Measurements from ENCODE around the gene ASTE1.
"Not testable (repeated sequence)": the region's sequence is repeated elsewhere in the genome, so short reads cannot be mapped to it uniquely, and the experiment has no call there.

Gene ASTE1, protein sequence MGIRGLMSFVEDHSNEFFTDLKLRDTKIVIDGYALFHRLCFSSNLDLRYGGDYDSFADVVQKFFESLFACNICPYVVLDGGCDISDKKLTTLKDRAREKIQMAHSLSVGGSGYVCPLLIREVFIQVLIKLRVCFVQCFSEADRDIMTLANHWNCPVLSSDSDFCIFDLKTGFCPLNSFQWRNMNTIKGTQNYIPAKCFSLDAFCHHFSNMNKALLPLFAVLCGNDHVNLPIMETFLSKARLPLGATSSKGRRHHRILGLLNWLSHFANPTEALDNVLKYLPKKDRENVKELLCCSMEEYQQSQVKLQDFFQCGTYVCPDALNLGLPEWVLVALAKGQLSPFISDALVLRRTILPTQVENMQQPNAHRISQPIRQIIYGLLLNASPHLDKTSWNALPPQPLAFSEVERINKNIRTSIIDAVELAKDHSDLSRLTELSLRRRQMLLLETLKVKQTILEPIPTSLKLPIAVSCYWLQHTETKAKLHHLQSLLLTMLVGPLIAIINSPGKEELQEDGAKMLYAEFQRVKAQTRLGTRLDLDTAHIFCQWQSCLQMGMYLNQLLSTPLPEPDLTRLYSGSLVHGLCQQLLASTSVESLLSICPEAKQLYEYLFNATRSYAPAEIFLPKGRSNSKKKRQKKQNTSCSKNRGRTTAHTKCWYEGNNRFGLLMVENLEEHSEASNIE

DNA sequence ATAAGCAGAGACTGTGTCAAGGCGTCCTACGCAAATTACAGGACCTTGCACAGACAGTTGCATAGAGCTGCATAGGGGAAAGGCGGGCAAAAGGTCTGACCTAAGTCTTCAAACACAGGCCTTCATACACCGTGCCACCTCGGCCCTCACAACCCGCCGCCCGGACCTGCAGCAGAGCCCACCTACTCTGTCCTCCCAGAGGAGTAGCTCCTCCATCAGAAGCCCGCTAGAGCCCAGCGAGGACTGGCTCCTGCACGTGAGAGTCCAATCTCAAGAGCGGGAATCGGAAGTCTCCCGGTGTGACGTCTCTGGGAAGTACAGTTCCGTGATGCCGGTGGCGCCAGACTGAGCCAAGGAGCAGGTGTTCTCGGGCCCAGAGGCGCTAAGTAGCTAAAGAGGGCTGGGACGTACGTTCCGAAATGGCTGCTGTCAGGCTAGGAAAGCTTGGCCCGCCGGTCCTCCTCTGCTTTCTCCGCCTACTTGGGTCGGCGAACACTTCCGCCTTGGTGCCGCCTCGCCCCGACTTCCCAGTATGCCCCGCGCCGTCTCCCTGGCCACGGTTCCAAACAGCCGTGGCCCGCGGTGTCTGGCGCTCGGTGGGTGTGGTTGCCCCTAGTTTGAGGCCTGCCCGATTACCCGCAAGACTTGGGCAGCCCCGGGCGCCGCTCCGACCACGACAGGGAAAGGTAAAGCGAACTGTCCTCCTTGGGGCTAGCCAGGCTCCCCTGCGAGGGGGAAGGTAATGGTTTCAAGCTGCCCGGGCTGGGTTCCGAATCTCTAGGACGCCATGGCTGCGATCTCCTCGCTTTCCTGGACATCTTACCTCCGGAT is at the start of gene ASTE1, which contains the start of gene NEK11:
ASTE1 (minus strand) TSS at position 505 of the 831 bp plus-strand sequence. CDS start 1,519 bp downstream, outside the sequence.
NEK11 (plus strand) TSS at position 557 of the 831 bp plus-strand sequence. CDS start 2,832 bp downstream, outside the sequence.
- peak; percentile 83 for DNase-seq (ENCODE audit: low spot score)

DNA sequence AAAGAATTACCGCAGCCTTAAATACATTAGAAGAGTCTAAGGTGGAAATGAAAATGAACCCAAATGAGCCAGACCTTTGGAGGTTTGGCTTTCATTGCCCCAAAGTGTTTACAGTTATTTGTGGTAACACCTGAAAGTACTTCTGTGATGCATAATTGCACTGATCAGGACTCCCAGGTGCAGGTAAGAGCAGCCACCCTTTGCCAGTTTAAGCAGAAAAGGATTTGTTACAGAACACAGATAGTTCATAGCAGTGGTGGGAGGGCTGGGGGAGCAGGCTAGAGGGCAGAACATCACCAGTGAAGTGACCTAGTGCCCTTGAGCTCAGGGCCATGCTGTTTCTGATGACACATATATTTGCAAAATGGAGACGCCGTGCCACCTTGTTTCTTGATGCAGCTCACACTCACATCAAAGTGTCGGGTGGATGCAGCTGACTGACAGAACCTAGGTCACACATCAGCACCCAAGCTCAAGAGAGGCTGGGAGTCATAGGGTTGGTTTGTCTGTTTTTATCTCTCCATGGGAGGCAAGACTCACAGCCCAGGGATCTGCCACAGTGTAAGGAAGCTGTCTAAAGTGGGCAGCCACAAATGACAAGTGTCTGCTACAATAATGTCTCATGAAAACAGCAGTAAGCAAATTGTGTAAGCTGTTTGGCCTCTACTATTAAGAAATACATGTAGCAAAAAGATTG is 49.2 kb upstream of the ASTE1 start:
- no peak for DNase-seq (ENCODE audit: low spot score)

DNA sequence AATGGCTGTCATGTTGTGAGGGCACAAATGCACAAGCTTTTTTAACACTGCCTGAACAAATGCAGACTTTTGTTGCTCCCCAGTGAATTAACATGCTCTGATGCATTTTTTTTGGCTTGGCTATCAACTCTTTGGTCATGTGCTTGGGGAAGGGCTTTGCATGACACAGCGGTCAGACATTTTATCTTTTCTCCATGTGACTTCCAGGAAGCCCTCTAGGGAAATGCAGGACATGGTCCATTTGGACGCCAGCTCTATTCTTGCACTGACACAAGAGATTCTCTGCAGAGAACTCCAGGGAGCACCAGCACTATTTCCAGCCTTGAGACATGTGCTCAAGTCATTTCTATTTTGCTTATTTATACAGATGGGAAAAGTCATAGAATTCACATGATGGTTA is 46.2 kb upstream of the ASTE1 start:
- DNase-seq (ENCODE audit: low spot score) = peak; percentile 36

DNA sequence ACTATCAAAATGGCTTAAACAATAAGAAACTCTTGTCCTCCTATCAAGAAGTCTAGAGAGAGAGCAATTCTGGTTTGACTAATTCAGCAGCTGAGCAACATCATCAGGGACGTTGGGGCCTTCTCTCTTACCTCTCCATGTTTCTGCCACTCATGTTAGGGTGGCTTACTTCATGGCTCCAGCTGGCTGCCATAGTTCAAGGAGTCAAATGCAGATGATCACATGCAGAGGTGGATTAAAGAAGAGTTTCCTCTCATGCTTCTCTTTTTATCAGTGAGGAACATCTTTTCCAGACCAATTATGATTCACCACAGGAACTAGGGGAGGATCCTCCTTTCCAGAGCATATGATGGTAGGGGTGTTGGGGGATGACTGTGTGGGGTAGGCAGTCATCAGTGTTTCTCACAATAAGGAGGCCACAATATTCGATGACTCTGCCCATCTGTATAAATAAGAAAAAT is 45.5 kb upstream of the ASTE1 start:
- DNase-seq (ENCODE audit: low spot score) = peak; percentile 8

DNA sequence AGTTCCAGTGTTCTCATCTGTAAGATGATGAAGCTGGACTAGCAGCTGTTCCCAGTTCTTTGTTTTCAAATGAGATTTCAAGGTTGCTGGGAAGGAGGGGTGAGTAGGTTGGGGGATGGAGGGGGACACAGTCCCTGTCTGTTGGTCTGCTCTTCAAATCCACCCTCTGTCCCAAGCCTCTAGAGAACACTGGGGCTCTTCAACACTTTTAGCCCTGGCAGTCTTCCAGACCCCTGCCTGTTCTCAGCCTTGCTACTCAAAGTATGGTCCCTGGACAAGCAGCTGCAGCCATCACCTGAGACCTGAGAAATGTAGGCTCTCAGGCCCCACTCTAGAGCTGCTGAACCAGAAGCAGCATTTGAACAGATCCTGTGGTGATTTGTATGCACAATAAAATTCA is 41.4 kb upstream of the ASTE1 start:
- no peak for DNase-seq (ENCODE audit: low spot score)

DNA sequence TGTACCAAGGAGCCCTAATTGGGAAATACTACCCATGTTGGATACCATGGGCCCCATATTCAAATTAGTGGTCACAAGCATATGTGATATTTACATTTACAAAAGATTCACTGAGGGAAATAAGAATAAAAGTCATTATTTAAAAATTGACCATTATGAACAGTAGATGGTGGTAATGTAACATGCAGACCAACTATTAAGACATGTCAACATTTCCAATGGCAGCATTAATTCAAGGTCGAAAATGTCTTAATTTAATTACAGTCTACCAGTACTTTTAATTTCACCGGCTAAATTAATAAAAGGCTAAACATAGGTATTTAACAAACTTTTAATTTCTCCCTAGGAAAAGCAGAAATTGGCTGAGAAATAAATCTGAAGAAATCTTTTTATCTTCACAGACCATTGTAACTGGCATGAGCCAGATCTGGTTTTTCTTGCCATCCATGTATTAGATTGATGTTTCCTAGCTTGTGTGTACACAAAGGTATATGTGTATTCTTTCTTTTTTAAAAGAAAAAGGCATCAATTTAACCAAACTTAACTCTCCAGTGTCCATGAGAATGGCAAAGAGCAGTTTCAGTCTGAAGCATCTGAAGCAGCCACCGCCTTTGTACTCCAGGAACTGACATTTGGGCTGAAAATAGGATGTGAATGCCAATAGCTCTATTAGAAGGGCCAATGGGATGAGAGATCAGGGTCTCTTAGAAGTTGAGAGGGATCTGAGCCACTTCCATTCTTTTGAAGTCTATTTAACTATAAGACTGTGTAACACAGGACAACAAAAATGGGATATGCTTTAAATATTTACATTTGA is 26.6 kb upstream of the ASTE1 start:
- no peak for DNase-seq (ENCODE audit: low spot score)

DNA sequence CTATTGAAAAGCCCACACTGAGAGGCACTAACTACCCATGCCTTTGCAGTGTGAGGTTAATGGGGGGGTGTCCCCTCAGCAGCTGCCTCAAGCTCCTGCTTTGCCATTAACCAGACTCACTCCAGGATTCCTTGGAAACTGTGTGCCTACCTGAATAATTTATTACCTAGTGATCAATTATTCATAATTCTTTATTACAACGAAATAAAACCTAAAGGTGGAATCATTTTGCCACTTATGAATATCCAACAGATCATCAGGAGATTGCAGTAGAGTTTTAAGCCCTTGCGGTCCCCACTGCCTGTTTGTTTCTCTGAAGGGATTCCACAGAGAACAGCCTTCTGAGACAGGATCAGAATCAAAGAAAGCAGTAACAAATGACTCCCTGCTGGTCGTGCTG is 23.4 kb upstream of the ASTE1 start:
- no peak for DNase-seq (ENCODE audit: low spot score)

DNA sequence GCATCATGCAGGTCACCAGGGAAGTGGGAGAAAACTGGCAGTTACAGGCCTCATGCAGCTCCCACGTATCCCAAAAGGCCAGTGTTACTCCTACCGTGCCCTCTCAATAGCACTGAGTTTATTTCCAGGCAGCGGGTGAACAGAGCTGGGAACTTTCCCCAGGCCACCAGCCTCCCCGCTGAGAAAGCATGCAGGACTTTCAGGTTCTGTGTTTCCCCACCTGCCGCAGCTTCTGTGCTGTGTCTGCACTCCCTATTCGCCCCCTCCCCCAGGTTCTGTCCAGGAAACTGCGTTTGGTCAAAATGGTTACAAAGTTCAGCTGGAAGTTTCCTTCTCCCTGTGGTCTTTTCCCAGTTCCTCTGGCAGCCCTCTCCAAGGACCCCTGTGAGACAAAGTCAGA is 21.4 kb upstream of the ASTE1 start:
- no peak for DNase-seq (ENCODE audit: low spot score)

DNA sequence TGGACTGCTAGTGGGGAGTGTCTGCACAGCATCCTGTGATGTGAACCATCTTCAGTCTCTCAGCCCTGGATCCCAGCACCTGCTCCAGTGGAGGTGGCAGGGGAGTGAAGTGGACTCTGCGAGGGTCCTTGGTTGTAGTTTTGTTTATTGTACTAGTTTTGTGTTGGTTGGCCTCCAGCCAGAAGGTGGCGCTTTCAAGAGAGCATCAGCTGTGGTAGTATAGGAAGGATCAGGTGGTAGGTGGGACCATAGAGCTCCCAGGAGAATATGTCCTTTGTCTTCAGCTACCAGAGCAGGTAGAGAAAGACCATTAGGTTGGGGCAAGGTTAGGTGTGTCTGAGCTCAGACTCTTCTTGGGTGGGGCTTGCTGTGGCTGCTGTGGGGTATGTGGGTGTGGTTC is 21.0 kb upstream of the ASTE1 start:
- DNase-seq (ENCODE audit: low spot score) = no peak

DNA sequence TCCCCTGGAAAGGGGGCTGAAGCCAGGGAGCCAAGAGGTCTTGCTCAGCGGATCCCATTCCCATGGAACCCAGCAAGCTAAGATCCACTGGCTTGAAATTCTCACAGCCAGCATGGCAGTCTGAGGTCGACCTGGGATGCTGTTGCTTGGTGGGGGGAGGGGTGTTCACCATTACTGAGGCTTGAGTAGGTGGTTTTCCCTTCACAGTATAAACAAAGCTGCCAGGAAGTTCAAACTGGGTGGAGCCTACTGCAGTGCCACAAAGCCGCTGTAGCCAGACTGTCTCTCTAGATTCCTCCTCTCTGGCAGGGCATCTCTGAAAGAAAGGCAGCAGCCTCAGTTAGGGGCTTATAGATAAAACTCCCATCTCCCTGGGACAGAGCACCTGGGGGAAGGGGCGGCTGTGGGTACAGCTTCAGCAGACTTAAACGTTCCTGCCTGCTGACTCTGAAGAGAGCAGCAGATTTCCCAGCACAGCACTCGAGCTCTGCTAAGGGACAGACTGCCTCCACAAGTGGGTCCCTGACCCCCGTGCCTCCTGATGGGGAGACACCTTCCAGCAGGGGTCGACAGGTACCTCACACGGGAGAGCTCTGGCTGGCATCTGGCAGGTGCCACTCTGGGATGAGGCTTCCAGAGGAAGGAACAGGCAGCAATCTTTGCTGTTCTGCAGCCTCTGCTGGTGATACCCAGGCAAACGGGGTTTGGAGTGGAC is 15.8 kb upstream of the ASTE1 start:
- DNase-seq (ENCODE audit: low spot score) = not testable (repeated sequence)

DNA sequence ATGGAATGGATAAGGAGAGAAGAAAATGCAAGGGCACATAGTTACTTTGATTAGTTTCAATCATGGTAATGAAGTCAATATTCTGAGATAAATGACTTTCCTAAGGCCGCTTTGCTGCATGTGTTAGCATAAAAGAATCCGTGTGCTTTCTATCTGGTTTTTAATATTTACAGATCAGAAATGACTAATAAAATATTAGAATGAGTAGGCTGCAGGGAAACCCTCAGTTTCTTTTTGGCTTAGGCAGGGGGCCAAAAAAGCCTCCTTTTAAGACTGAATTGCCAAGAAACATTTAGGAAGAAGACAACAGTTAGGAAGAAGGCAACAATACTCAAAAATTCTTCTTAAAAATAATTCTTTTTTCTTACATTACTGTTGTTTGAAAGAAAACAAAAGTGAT is 11.7 kb upstream of the ASTE1 start:
- DNase-seq (ENCODE audit: low spot score) = no peak

DNA sequence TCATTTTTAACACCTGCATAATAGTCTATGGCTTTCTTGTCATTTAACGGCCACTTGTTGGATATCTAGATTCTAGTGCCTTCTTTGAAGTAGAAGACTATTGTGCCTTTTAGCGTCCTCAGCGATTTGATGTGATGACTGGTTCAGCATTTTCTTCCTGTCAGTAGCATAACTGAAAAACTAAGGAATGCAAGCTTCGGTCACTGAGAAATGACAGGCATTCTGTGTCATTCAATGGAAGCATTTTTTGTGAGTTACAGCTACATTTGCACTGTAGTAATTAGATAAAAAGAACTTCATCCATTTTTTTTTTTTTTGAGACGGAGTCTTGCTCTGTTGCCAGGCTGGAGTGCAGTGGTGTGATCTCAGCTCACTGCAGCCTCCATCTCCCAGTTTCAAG is 10.4 kb upstream of the ASTE1 start:
- peak; percentile 40 for DNase-seq (ENCODE audit: low spot score)

DNA sequence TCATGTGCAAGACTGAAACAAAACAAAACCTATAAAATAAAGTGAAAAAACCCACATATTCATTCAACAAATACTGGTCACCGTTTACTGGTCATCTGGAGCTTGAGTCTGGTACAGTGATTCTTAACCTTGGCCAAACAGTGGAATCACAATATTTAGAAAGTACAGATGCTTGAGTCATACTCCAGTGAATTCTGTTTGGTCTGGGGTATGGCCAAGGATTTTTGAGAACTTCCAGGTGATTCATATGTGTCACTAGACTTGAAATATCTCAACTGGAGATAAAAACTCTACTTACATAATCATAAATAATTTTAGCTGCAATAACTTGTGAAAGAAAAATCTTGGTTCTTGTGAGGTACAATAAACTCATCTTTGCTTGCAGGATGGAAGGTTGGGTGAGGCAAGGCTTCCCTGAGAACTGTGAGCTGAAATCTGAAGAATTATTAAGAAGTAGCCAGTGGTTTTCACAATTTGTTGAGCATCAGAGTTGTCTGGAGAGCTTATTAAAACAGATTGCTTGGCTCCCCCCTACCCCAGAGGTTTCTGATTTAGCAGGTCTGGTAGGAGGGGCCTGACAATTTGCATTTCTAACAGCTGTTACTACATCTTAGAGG is 9.7 kb upstream of the ASTE1 start:
- DNase-seq (ENCODE audit: low spot score) = peak; percentile 61

DNA sequence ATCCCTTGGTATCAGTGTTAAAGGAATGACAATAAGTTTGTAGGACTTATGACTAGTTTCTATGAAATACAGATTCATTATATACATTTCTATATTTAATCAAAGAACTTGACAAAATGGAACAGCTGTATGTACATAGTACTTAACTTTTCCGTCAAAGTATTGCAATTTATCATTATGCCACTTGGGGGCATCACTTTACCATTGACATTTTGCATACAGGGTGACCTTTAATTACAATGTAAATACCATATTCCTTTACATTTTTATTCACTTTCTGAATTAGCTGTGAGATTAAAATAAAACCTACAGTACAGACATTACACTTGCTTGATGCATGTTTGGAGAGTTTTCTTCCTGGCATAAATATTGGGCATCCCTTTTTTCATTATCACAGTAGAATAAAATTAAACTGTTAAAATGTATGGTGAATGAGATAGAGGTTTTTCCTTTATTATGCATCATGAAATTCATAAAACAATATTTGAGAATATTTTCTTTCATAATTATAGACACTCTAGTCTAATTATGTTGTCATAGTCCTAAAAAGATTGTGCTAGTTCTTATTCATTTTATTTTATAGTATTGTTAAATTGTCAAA is 7.0 kb upstream of the ASTE1 start:
- DNase-seq (ENCODE audit: low spot score) = no peak

DNA sequence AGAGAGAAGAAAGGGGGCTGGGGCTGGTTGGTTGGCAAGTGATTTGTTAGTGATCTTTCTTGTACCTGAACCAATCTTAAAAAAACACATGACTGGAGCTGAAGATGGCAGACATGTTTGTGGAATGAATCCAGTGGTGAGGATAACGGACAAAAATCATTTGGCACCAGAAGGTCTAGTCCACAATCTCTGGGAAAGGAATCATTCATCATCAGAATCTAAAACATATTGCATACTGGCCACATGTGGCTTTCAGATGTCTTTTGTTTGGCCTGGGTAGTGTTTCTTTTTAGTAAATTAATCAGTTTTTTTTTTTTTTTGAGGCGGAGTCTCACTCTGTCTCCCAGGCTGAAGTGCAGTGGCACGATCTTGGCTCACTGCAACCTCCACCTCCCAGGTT is 5.0 kb upstream of the ASTE1 start:
- no peak for DNase-seq (ENCODE audit: low spot score)

DNA sequence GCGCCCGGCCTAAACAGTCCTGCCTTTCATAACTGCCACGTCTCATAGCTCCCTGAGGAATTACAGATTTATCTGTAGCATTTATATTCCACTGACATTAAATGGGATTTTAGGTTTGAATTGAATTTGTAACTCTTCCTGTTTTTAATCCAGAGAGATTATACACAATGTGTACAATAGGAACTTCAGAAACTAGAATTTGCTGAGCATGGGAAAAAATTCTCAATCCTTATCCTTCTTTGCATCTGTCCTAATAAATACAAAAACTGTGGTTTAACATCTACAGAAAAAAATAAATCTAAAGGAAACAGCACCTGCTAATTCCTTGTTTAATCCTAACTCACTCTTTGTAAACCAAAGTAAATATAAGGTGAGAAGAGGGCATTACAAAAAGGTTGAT is 2.2 kb upstream of the ASTE1 start:
- DNase-seq (ENCODE audit: low spot score) = no peak

DNA sequence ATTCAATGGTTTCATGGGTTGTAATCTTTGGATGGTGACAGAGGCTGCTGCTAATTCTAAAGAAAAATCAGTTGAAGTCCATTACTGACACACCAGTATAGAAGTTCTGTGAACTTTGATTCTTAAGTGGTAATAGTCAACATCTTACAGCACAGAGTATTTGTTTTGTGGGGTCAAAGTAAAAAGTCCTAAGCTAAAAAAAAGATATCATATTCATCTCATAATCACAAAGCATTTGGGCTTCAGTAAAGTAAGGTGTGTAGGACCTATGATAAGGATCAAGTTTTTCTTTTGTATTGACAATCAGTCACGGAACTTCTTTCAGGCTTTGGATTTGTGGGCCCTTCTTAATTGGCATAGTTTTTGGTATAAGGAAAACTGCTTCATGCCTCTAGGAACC is 1.1 kb downstream of the ASTE1 start:
- no peak for DNase-seq (ENCODE audit: low spot score)

DNA sequence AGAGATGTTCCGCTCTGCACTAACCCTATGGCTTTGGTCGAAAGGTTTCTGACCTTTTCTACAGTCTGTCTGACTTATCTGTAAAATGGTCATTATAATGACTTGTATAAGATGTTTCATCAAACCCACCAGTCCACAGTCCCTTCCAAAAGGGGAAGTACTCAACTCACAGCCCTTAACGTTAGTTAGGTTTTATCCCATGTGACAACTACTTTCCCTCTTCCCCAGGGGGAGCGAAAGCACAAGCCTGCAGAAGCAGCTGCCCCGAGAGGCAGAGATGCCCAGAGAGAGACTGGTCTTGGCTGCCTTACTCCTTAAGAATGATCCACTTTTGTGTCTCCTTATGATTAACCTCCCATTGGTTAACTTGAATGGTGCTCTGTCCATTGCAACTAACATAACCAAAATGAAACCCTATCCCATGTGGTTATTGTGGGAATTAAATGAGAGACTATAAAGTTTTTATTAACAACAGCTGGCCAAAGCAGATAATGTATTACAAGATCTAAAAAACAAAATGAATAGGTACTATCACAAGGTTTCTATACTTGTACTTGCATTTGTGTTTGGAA is 6.4 kb downstream of the ASTE1 start:
- no peak for DNase-seq (ENCODE audit: low spot score)

DNA sequence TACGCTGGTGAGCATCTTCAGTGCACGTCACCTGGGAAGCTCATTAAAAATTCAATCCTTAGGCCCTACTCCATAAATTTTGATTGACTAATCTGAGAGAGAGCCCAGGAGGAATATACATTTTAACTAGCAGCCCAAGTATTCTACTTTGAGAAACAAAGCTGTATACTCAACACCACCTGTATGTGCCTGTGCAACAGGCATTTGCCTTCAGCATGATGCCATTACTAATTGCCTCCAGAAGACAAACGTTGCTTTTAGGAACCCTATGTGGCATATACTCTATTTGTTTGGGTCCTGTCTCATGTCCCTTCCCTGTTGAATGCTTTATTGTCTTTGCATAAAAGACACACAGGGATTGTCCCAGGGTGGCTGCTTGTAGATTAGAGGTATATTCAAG is 7.7 kb downstream of the ASTE1 start:
- no peak for DNase-seq (ENCODE audit: low spot score)
